Non-pigmented ciliary epithelial cell (primary cell): ENCODE measurements around the gene MRTFA.

Experiments
- DNase-seq: peaks from one replicate; pipeline ENCODE4 v3.0.0-alpha.2; 2010; ENCODE audit warnings: low read depth

MRTFA gene

DNA sequence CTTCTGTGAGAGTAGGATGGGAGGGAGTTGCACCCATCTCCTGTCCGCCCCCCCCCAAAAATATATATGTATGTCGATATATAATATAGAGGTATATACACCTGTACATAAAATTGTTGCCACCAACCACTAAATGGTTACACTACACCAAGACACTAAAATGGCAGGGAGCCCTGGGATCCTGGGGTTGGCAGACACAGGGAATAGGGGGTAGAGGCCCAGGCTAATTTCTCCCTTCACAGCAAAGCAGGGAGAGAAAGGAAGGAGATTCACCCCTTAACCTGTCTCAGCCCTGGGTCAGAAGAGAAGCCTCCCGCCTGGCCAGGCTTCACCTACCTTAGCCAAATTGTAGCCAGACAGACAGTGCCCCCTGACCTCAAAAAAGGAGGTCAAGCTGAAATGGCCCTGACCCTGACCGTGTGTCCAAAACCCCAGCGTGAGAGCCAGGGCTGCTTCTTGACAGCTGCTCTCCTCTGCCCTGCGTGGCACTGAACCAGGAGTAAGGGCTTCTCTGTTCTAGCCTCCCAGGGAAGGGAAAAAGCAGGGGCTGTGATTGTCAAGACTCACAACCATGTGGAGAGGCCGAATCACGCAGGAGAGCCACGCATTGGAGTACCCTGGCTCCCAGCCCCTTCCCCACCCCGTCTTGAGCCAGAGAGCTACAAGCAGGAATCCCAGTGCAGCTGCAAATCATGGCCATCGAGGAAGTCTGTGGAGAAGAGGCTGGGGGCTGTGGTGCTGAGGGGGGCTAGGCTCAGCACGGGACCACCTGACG, 225.6 kb downstream of the MRTFA start:
- DNase-seq, result no peak

DNA sequence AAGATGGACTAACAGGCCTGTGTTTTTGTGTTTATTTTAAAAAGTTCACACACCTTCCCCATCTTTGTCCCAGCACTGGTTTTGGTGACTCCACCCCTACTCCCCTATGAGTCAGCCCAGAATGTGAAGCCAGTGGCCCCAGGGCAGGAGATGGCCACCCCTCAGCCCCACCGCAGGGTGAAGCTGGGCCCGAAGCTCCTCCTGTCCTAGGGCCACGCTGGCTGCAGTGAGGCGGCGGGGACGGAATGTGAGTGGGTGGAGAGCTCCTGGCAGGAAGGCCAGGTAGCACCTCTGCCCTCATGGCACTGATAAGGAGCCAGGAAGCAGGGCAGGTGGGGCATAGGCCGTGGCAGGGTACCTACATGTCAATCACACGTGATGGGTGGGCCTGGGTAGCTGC, 226.2 kb downstream of the MRTFA start:
- no peak for DNase-seq

DNA sequence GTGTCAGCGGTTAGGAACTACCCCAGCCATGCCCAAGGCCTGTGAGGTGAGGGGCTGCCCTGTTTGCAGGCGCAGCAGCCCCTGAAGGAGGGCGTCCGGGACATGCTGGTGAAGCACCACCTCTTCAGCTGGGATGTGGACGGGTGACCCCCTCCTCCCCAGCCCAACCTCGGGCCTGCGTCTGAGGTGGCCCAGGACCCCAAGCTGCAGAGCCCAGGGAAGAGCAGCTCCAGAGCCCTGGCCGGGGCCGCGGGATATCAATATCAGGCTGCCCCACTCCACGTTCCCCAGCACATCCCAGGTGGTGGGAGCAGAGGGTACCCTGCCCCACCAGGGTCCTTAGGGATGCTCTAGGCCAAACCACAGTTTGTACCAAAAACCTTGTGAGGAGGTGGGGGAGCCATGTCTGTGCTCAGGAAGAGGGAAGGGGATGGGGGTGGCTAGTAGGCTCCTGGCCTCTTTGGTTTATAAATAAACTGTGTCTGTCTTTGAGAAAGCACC, 226.9 kb downstream of the MRTFA start:
- no peak for DNase-seq

DNA sequence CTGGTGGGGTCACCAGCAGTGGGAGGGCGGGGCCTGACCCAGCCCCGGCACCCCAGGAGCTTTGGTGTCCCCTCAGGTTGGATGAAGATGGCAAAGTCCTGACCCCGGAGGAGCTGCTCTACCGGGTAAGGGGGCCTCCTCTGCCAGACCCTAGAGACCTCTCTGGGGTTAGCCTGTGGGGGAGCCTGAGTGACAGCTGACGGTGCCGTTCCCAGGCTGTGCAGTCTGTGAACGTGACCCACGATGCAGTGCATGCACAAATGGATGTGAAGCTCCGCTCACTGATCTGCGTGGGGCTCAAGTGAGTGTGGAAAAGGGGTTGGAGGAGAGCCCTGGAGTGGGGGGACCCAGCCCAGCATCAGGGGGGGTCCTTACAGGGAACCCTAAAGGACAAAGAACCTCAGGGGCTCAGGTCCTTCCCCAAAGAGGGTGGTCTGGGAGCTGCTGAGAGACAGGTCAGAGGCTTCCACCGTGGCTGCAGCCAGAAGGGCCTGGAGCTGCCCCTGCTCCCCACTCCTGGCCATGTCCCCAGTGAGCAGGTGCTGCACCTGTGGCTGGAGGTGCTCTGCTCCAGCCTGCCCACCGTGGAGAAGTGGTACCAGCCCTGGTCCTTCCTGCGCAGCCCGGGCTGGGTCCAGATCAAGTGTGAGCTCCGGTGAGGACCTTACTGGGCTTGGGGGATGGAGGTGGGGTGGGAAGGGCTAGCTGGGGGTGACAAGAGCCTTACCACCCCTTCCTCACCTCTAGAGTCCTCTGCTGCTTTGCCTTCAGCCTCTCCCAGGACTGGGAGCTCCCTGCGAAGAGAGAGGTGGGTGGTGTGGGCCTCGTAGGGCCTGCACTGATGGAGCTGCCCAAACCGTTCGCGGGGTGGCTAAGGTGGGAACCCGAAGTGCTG, 227.6 kb downstream of the MRTFA start:
- DNase-seq, result no peak

DNA sequence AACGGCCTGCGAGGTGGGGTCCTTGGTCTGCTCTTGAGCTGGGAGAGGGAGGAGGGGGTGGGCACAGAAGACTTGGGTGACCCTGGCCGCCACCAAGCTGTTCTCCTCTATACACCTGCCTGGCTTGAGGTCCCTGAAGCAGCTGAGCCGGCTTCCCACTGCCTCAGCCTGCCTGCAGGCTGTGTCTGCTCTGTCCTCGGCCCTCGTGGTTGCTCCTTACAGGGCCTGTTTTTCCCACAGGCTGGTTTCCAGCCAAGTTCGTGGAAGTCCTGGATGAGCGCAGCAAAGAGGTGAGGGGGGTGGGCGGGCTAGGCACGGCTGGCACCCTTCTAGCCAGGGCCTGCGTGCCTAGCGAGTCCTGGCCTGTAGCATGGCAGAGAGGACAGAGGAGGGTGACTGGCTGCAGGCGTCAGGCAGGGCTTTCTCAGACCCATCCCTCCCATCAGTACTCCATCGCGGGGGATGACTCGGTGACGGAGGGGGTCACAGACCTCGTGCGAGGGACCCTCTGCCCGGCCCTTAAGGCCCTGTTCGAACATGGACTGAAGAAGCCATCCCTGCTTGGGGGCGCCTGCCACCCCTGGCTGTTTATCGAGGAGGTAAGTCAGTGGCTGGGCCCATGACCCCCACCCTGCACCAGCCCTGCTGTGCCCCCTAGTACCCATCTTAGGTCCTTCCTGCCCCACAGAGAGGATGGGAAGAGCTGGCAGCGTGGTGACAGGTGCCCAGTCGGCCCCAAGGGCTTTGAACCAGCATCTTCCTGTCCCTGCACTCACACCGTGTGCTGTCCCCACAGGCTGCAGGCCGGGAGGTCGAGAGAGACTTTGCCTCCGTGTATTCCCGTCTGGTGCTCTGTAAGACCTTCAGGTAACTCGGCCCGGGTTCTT, 228.4 kb downstream of the MRTFA start:
- DNase-seq, result no peak

DNA sequence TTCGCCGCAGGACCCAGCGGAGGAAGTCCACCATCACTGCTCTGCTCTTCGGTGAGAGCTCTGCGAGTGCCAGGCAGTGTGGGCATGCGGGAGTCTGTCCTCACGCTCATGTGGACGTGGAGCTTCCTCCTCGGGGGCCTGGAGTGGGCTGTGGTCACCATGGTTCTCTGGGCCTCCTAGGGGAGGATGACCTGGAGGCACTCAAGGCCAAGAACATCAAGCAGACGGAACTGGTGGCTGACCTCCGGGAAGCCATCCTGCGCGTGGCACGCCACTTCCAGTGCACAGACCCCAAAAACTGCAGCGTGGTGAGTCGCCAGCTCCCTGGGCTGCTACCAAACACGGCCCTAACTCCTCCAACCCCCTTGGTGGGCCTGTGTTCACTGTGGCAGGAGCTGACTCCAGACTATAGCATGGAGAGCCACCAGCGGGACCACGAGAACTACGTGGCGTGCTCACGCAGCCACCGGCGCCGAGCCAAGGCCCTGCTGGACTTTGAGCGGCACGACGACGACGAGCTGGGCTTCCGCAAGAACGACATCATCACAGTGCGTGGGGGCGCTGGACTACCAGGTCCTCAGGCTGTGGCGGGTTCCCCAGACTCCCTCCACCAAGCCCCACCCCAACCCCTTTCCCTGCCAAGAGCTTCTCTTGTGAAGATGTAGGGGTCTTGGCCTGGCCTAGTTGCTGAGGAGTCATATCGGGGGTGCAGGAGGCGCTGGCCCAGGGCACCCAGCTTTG, 229.3 kb downstream of the MRTFA start:
- no peak for DNase-seq

DNA sequence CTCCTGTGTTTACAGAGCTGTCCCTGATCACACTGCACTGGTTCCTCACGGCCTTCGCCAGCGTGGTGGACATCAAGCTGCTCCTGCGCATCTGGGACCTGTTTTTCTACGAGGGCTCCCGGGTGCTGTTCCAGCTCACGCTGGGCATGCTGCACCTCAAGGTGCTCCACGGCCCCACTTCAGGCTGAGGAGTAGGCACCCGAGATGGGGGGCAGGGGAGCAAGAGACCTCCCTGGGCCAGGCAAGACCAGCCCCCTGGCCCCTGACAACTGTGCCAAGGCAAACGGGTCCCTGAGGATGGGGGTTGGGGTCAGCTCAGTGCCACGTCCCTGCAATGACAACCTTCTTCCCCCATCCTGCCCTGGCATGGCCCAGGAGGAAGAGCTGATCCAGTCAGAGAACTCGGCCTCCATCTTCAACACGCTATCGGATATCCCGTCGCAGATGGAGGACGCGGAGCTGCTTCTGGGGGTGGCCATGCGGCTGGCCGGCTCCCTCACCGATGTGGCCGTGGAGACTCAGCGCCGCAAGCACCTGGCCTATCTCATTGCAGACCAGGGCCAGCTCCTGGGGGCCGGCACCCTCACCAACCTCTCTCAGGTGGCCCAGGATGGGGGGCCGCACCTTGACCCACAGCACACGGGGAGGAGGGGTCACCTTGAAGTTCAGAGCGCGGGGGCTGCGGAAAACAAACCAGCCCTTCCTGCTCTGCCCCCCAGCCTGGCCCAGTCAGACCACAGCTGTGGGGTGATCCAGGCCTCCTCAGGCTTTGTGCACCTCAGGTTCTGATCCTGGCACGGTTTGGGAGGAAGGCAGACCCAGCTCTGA, 230.2 kb downstream of the MRTFA start:
- no peak for DNase-seq

DNA sequence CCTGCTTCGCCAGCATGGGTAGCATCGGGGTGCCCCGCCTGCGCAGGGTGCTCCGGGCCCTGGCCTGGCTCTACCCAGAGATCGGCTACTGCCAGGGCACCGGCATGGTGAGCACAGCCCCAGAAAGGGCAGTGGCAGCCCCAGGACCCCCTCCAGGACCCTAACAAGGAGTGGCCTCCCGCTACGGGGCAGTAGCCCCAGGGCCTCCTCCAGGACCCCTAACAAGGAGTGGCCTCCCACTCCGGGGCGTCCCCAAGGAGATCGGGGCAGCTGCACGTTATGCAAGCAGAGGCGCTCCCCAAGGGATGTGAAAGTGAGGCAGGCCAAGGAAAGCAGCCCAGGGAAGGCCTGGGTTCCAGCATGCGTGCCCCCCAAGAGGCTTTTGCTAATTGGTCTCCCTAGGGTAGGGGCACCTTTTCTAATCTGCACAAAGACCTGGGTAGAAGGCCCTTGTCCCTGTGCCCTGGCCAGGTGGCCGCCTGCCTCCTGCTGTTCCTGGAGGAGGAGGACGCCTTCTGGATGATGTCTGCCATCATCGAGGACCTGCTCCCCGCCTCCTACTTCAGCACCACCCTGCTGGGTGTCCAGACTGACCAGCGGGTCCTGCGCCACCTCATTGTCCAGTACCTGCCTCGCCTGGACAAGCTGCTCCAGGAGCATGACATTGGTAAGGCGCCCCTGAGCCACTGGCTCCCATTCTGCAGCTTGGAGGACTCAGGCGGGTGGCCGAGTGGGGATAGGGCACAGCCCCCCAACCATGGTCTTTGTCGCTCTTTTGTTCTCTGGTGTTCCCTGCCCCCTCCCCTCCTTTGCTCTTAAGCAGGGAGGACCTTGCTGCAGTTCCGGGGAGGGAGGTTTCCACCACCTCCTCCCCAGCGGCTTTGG, 231.1 kb downstream of the MRTFA start:
- DNase-seq, result no peak

DNA sequence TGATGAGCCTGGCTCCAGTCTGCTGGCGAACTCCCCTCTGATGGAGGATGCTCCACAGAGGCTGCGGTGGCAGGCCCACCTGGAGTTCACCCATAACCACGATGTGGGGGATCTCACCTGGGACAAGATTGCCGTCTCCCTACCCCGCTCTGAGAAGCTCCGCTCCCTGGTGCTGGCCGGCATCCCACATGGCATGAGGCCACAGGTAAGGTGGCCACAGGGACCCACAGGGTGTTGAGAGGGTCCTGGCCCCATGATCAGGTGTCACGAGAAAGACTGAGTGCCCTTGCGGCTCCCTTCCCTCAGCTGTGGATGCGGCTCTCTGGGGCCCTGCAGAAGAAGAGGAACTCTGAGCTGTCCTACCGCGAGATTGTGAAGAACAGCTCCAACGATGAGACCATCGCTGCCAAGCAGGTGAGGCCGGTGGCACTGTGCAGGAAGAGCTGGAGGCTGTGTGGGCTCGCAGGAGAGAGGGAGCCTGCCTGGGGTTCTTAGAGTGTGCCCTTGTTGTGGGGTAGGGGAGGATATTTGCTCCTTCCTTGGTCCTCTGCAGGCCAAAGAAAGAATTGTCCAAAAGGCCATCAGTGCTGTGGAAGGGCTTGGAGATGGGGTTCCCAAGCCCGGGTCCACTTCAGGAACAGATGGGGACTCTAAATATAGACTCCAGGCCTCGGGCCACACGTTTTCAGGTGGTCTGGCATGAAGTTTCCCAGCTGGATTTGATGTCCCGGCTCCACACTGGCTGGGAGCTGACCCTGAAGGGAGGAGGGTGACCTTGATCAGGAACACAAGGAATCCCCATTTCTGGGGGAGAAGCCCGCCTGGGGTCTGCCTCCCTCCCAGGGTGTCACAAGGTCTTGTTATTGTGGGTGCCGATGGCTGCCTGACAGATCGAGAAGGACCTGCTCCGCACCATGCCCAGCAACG, 232.0 kb downstream of the MRTFA start:
- no peak for DNase-seq

DNA sequence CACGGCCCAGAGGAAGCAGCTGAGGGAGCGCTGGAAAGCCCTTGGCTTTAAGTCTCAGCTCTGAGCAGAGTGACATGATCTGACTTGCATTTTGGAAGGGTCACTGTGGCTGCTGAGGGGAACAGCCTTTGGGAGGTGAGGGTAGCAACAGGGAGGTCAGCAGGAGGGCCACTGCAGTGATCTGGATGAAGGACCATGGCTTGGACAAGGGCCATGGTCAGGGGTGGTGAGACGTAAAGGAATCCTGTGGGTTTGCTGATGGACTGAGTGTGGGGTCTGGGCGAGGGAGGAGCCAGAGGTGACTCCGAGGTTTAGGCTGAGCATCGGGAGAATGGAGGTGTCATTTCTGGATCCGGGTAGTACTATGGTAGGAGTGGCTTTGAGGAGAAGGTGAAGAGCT, 232.9 kb downstream of the MRTFA start:
- no peak for DNase-seq

DNA sequence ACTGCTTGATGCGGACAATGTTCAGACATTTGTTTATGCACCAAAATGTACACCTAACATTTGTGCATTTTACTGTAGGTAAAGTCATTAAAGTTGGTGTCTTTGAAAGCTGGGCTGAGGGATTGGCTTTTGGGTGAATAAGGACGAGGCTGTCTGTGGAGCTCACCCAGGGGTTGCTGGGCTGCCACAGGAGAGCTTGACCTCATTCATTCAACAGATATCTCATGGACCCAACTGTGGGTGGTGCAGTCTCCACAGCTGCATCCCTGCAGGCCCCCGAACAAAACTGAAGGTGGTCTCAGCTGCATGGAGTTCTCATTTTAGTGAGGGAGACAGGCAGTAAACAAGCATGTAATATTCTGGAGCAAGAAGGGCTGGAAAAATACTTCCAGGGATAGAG, 233.4 kb downstream of the MRTFA start:
- no peak for DNase-seq

DNA sequence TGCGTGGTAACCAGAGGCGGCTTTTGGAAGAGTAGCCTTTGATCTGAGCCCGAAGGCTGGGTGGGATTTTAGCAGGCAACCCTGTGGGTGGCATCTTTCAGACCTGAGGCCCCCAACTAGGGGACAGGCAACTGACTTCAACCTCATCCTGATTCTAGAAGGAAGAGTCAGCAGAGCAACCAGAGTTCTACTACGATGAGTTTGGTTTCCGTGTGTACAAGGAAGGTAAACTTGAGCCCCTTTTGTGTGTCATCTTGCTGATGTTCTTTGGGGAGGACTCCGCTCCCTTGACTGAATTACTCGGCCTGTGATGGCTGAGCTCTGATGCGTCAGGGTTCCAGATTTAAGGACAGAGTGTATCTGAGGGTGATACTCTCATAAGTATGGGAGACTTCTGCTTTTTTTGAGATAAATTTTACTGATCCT, 234.5 kb downstream of the MRTFA start:
- no peak for DNase-seq

DNA sequence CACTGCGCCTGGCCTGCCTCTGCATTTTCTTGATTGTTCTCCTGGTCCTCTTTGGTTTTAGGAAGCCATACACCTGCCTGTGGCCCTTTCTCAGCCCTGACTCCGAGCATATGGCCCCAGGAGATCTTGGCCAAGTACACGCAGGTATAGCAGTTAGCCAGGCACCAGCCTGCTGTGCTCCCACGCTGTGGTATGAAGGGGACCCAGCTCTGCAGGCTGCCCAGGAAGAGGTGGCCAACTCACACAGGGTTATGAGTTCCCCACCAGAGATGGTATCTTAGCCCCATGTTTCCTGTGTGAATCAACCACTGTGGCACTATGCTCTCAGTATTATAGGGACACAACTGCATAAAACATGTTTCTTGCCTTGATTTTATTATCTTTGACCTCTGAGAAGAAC, 235.0 kb downstream of the MRTFA start:
- DNase-seq, result no peak

DNA sequence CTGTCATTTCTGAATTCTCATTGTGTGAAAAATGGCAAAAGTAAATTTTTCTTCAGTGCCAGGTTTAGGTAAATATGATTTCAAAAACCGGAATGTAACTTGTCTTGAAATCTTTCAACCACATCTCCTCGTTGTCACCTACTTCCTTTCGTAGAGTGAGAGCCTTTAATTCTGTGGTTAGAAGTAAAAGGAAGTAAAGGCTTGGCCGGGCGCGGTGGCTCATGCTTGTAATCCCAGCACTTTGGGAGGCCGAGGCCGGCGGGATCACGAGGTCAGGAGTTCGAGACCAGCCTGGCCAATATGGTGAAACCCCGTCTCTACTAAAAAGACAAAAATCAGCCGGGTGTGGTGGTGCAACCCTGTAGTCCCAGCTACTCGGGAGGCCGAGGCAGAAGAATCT, 236.4 kb downstream of the MRTFA start:
- no peak for DNase-seq

DNA sequence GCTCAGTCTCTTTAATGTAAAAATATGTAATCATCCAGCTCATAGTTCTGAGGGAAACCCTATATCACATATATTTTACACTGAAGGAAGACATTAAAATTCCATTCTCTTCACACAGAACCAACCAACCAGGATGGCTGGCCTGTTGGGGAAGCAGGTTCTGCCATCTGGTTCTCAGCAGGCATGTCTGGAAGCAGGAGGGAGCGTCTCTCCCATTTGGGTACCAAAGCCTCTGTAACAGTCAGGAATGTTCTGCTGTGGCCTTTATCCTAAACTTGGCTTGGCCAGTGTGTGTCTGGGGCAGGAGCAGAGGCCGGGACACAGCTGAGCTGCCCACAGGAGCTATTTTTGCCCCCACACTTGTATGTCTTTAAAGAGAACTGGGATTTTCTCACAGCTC, 236.9 kb downstream of the MRTFA start:
- no peak for DNase-seq

DNA sequence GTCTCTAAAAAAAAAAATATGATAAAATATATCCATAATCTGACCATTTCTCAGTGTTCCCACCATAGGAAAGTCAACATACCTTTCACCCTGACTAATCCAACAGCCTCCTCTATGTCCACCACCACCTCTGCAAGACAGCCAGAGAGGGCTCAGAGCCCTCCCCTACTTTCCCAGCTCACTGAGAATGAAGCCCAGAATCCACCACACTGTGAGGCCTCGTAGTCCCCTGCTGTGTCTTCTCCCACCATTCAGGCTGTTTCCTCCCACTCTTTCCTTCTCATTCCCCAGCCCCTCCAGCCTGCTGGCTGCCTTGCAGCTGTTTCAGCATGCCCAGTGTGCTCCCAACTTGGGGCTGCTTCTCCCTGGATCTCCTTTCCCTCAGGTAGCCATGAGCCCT, 239.1 kb downstream of the MRTFA start:
- peak; percentile 35 for DNase-seq

DNA sequence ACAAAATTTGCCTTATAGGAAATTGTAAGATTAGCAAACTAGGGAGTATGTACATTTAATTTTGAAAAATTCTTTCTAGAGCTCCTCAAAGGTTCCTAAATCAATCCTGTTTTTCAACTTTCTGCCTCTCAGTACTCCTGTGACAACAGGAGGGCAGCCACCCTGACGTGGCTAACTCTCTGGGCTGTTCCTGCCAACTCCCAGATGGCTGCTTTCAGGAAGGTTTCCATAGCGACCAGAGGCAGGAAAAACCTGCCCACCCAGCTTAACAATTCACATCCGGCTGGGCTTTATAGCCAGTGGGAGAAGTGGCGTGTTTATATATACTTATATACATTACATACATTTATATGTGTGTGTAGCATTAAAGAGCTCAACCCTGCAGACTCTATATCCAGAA, 239.6 kb downstream of the MRTFA start:
- peak; percentile 48 for DNase-seq

DNA sequence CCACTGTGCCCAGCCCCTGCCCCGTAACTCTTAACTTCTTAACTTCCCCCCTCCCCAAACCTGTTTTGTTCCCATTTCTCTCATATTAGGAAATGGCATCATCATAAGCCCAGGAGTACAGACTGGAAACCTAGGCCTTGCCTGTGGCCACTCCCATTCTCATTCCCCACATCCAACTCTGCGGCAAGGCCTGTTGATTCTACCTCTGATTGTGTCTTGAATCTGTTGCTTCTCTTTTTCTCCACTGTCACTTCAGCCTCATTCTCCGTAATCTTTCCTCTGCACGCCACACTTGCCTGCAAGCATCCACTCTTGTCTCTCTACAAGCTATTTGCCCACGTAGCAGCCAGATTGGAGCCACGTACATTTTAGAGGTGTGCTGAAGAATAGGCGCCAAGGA, 240.9 kb downstream of the MRTFA start:
- no peak for DNase-seq
